ENCODE results near the gene HEXIM1.

HEXIM1 gene

GRCh38 chr17:45128989-45129388 is 19.3 kb upstream of the HEXIM1 start:
- no peak for DNase-seq (ENCODE audit: low read depth, low spot score)

GRCh38 chr17:45129426-45129939 is 18.8 kb upstream of the HEXIM1 start:
- no peak for DNase-seq (ENCODE audit: low read depth, low spot score)

- DNase-seq (ENCODE audit: low read depth, low spot score), result no peak
Measured at GRCh38 chr17:45129940-45130680, 18.2 kb upstream of the HEXIM1 start.

GRCh38 chr17:45130681-45131615 is 17.3 kb upstream of the HEXIM1 start:
- DNase-seq (ENCODE audit: low read depth, low spot score), result no peak

- no peak for DNase-seq (ENCODE audit: low read depth, low spot score)
Measured at GRCh38 chr17:45131616-45132319, 16.5 kb upstream of the HEXIM1 start.

DNA sequence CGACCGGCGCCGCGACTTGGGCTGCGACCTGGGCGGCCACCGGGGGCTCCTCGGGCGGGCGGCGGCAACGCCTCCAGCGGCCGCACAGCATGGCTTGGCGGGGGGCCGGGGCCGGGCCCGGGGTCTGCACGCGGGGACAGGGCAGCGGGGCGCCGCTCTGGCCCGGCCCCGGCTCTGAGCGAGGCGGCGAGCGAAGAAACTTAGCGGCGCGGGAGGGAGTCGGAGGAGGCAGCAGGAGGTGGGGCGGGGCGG is 16.0 kb upstream of the HEXIM1 start, which contains the start of gene PLCD3:
TSS of gene PLCD3 (minus strand) at position 196 of the 252 bp plus-strand sequence. CDS start at position 91, 105 bp downstream.
- no peak for DNase-seq (ENCODE audit: low read depth, low spot score)

DNA sequence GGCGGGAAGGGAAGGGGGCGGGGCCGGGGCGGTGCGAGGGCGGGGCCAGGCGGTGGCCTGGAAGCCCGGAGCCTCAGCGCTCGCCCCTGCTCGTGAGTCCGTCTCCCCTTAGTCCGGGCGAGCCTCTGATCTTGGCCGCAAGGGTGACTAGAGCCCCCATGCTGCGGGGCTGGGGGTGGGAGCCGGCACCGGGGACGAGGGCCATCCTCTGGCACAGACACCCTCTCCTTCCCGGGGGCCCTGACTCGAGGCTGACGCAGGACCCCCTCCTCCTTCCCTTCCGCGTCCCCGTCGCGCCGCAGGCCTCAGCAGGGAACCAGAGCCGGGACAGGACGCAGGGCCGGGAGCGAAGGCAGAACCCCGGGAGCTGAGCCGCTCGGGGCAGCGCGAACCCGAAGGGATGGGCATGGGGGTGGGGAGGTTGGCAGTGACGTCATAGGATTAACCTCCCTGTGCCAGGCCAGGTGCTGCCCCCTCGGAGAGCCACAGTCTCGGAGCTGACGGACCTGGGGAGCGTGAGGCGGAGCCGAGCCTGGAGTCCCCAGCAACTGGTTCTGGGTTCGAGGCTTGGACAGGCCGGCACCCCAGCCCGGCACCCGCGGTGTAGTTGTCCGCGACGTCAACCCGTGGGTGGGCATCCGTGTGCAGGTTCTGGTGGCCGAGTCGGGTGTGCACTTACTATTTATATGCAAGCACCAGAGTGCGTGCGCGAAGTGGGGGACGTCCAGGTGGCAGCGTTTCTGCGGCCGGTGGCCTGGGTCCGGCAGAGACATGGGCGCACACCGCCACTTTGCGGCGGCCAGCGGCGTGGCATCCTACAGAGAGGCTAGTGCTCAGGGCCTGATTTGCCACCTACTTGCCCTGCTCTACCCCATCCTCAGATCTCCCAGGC is 15.5 kb upstream of the HEXIM1 start:
- DNase-seq (ENCODE audit: low read depth, low spot score), result no peak

DNA sequence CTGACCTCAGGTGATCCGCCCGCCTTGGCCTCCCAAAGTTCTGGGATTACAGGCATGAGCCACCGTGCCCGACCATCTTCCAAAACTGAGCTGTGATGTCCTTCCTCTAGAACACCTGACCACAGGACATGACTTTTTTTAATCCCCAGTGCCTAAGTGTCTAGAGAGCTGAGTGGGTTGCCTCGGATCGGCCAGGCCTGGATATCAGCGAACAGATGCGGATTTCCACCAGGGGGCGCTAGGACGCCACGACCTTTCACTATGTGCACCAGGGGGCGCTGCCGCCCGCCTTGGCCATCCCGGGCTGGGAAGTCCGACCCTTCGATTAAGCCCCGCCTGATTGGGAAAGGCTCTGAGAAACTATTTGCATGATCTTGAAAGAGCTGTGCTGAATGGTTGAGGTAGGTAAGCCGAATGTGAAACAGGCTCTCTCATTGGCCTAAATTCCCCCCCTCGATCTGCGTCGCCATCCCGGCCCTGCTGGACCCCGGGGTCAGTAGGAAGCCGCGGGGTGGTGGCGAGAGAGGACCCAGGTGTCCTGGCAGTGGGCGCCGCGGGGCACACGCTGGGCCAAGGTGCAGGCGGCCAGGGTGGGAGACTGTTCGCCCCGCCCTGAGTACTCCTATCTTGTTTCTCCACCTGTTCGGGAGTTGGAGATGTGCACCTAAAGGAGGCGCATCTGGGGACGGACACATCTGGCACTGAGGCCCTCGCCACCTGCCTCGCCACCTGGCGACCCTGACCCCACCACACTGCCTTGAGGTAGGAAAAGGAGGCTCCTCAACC is 12.9 kb upstream of the HEXIM1 start, which contains the start of gene ACBD4:
TSS of gene ACBD4 (plus strand) at position 496 of the 786 bp plus-strand sequence. CDS start 458 bp downstream, outside the sequence.
- DNase-seq (ENCODE audit: low read depth, low spot score), result peak; percentile 93

DNA sequence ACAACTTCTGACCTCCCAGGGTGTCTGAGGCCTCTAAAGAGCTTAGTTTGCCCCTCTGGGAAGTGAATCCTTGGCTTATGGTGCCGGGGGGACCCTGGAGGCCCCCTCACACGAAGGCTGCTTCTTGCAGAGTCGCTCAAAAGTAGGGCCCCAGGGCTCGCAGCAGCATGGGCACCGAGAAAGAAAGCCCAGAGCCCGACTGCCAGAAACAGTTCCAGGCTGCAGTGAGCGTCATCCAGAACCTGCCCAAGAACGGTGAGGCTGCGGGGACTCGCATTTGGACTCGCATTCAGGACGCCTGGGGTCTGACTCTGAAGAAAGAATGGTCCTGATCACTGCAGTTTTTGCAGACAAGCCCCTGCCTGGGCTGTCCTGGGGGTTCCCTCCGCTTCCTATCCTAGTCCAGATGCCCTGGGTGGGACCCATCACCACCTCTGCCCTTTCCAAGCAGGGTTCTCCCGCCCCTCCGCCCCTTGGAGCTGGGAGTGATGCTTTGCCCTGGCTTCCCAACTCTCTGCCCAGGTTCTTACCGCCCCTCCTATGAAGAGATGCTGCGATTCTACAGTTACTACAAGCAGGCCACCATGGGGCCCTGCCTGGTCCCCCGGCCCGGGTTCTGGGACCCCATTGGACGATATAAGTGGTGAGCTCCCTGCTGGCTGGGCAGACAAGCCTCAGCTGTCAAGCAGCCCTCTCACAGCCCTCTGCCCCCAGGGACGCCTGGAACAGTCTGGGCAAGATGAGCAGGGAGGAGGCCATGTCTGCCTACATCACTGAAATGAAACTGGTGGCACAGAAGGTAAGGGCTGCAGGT is 12.1 kb upstream of the HEXIM1 start:
- DNase-seq (ENCODE audit: low read depth, low spot score), result no peak

- no peak for DNase-seq (ENCODE audit: low read depth, low spot score)
Measured at GRCh38 chr17:45136846-45137560, 11.3 kb upstream of the HEXIM1 start.

DNA sequence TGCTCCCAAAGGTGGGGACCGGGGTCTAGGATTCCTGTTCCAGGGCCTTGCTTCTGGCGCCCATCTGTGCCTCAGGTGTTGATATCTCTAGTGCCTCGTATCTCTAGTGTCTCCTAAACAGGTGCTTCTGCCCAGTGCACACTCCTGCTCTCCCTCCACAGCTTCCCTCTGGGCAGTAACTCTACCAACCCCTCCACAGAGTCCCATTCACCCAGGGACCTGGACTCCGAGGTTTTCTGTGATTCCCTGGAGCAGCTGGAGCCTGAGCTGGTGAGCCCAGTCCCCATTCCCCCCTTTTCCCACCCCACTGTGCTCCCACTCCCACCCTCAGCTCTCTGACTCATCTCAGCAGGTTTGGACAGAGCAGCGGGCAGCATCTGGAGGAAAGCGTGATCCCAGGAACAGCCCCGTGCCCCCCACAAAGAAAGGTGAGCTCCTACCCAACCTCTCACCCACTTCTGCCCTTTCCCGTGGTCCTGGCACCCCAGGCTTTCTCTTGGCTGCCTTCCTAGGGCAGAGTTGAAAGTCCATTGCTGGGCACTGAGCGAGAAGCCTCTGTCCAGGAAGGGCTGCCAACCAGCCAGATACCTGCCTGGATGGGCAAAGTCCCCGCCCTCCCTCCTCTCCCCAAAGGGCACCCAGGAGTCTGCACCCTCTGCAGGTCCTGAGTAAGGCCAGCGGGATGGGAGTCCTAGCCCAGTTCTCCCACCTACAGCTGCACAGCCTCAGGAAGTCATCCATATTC is 10.5 kb upstream of the HEXIM1 start:
- no peak for DNase-seq (ENCODE audit: low read depth, low spot score)

- no peak for DNase-seq (ENCODE audit: low read depth, low spot score)
Measured at GRCh38 chr17:45138911-45139532, 9.3 kb upstream of the HEXIM1 start.

GRCh38 chr17:45139533-45139920 is 8.7 kb upstream of the HEXIM1 start:
- DNase-seq (ENCODE audit: low read depth, low spot score), result no peak

GRCh38 chr17:45143094-45143670 is 5.1 kb upstream of the HEXIM1 start:
- DNase-seq (ENCODE audit: low read depth, low spot score), result no peak

- DNase-seq (ENCODE audit: low read depth, low spot score), result no peak
Measured at GRCh38 chr17:45143767-45144198, 4.5 kb upstream of the HEXIM1 start.

GRCh38 chr17:45144199-45145034 is 3.9 kb upstream of the HEXIM1 start:
- DNase-seq (ENCODE audit: low read depth, low spot score), result no peak

Measured in activated naive CD8-positive, alpha-beta T cell treated with anti-CD3 and anti-CD28 coated beads, Interleukin-2, amount 50 U/mL, for 16 hours (primary cell).